ENCODE measurements around the gene CDH26.

CDH26 gene

GRCh38 chr20:59958123-59958522, at the start of gene CDH26:
TSS of gene CDH26 (plus strand) at chr20:59958423. CDS start at chr20:59958727, 304 bp downstream.
- FAIRE-seq (no peak), DNase-seq (ENCODE audit: extremely low spot score, insufficient read length, low read depth) (no peak)

- no peak for FAIRE-seq
- DNase-seq (ENCODE audit: extremely low spot score, insufficient read length, low read depth) = no peak
These were observed 49.4 kb upstream of the CDH26 start for GRCh38 chr20:59908855-59909254.

- no peak for FAIRE-seq
- DNase-seq (ENCODE audit: extremely low spot score, insufficient read length, low read depth) = no peak
These were observed 47.2 kb upstream of the CDH26 start for GRCh38 chr20:59911041-59911440.

- FAIRE-seq = peak; percentile 71
- DNase-seq (ENCODE audit: extremely low spot score, insufficient read length, low read depth) = no peak
These were observed 45.6 kb upstream of the CDH26 start for GRCh38 chr20:59912609-59913008.

- FAIRE-seq (no peak), DNase-seq (ENCODE audit: extremely low spot score, insufficient read length, low read depth) (no peak)
These were observed 37.3 kb upstream of the CDH26 start for GRCh38 chr20:59920944-59921343.

- no peak for FAIRE-seq
- no peak for DNase-seq (ENCODE audit: extremely low spot score, insufficient read length, low read depth)
These were observed 34.7 kb upstream of the CDH26 start for GRCh38 chr20:59923514-59923913.

- DNase-seq (ENCODE audit: extremely low spot score, insufficient read length, low read depth) = no peak
- no peak for FAIRE-seq
These were observed 32.9 kb upstream of the CDH26 start for GRCh38 chr20:59925359-59925758.

- no peak for DNase-seq (ENCODE audit: extremely low spot score, insufficient read length, low read depth)
- no peak for FAIRE-seq
These were observed 32.3 kb upstream of the CDH26 start for GRCh38 chr20:59925899-59926298.

GRCh38 chr20:59931511-59932312, 26.5 kb upstream of the CDH26 start:
- FAIRE-seq (peak; percentile 5), DNase-seq (ENCODE audit: extremely low spot score, insufficient read length, low read depth) (no peak)

- DNase-seq (ENCODE audit: extremely low spot score, insufficient read length, low read depth) (no peak), FAIRE-seq (no peak)
These were observed 25.5 kb upstream of the CDH26 start for GRCh38 chr20:59932616-59933295.

GRCh38 chr20:59933296-59933848, 24.9 kb upstream of the CDH26 start, which contains the start of gene SYCP2:
TSS of gene SYCP2 (minus strand) at chr20:59933637. CDS start at chr20:59922413, 11,224 bp downstream.
- DNase-seq (ENCODE audit: extremely low spot score, insufficient read length, low read depth) (no peak), FAIRE-seq (no peak)

- FAIRE-seq = no peak
- DNase-seq (ENCODE audit: extremely low spot score, insufficient read length, low read depth) = no peak
These were observed 24.2 kb upstream of the CDH26 start for GRCh38 chr20:59933849-59934585.

- FAIRE-seq = no peak
These were observed 22.6 kb upstream of the CDH26 start for GRCh38 chr20:59935457-59936185.

GRCh38 chr20:59936409-59936808, 21.8 kb upstream of the CDH26 start:
- no peak for FAIRE-seq
- DNase-seq (ENCODE audit: extremely low spot score, insufficient read length, low read depth) = no peak

More at GRCh38 chr20:59935457-59936185, 22.6 kb upstream of the CDH26 start:
- no peak for DNase-seq (ENCODE audit: extremely low spot score, insufficient read length, low read depth)

GRCh38 chr20:59937150-59937549, 21.1 kb upstream of the CDH26 start:
- DNase-seq (ENCODE audit: extremely low spot score, insufficient read length, low read depth) = no peak
- FAIRE-seq = no peak

GRCh38 chr20:59938221-59938620, 20.0 kb upstream of the CDH26 start:
- no peak for DNase-seq (ENCODE audit: extremely low spot score, insufficient read length, low read depth)
- no peak for FAIRE-seq

- no peak for FAIRE-seq
- no peak for DNase-seq (ENCODE audit: extremely low spot score, insufficient read length, low read depth)
These were observed 19.5 kb upstream of the CDH26 start for GRCh38 chr20:59938696-59939051.

GRCh38 chr20:59939052-59939878, 19.0 kb upstream of the CDH26 start:
- DNase-seq (ENCODE audit: extremely low spot score, insufficient read length, low read depth) = no peak
- FAIRE-seq = no peak

- no peak for FAIRE-seq
- no peak for DNase-seq (ENCODE audit: extremely low spot score, insufficient read length, low read depth)
These were observed 18.4 kb upstream of the CDH26 start for GRCh38 chr20:59939879-59940128.
